NCI-H1417 (cell line): ENCODE data around the gene KCNG2.

Experiments
- DNase-seq, 3 experiments: peaks; one replicate each; lab custom pipeline; 2025; lab: John Stamatoyannopoulos, UW

Gene KCNG2

GRCh38 chr18:79785831-79786230 is 11.9 kb upstream of the KCNG2 start:
- DNase-seq: no peak

GRCh38 chr18:79786304-79786703 is 11.4 kb upstream of the KCNG2 start:
- DNase-seq: no peak

- DNase-seq: no peak
Measured at GRCh38 chr18:79786786-79787526, 10.8 kb upstream of the KCNG2 start.

- DNase-seq: no peak
Measured at GRCh38 chr18:79787527-79787864, 10.2 kb upstream of the KCNG2 start.

GRCh38 chr18:79787865-79788733 is 9.6 kb upstream of the KCNG2 start:
- DNase-seq: no peak

- DNase-seq: no peak
Measured at GRCh38 chr18:79788734-79789085, 9.0 kb upstream of the KCNG2 start.

- DNase-seq: no peak
Measured at GRCh38 chr18:79789091-79789891, 8.4 kb upstream of the KCNG2 start.

- DNase-seq: peak; percentile 58 to 91 (median 81)
Measured at GRCh38 chr18:79789901-79790890, 7.5 kb upstream of the KCNG2 start.

GRCh38 chr18:79790996-79791972 is 6.5 kb upstream of the KCNG2 start:
- DNase-seq: peak in 2 of 3 experiments; percentile 64 to 80

- DNase-seq: no peak
Measured at GRCh38 chr18:79792096-79792987, 5.4 kb upstream of the KCNG2 start.

GRCh38 chr18:79792988-79793355 is 4.8 kb upstream of the KCNG2 start:
- no peak for DNase-seq

GRCh38 chr18:79794846-79795245 is 2.9 kb upstream of the KCNG2 start:
- DNase-seq: no peak

- no peak for DNase-seq
Measured at GRCh38 chr18:79795446-79795845, 2.3 kb upstream of the KCNG2 start.

- no peak for DNase-seq
Measured at GRCh38 chr18:79796016-79796415, 1.7 kb upstream of the KCNG2 start.

GRCh38 chr18:79796531-79797405 is 970 bp upstream of the KCNG2 start:
- DNase-seq: peak; percentile 41 to 64 (median 64)

- peak in 2 of 3 experiments; percentile 53 to 56 for DNase-seq
Measured at GRCh38 chr18:79798346-79798998, 734 bp downstream of the KCNG2 start.

- peak in 2 of 3 experiments; percentile 59 to 71 for DNase-seq
Measured at GRCh38 chr18:79798999-79799370, 1.2 kb downstream of the KCNG2 start.
